Cerebellar cortex (tissue), 1 donor: Measurements from ENCODE around the gene C12orf57.
A peak's percentile ranks its signal among the peaks of the same experiment; 100 is the strongest.

Experiments used
- DNase-seq: peaks from one replicate; pipeline ENCODE4 v3.0.0-alpha.2; 2015; ENCODE audit warnings: low spot score

The C12orf57 gene

GRCh38 chr12:6917491-6918231, 26.2 kb upstream of the C12orf57 start:
- no peak for DNase-seq

GRCh38 chr12:6919588-6919987, 24.2 kb upstream of the C12orf57 start:
- no peak for DNase-seq

DNA sequence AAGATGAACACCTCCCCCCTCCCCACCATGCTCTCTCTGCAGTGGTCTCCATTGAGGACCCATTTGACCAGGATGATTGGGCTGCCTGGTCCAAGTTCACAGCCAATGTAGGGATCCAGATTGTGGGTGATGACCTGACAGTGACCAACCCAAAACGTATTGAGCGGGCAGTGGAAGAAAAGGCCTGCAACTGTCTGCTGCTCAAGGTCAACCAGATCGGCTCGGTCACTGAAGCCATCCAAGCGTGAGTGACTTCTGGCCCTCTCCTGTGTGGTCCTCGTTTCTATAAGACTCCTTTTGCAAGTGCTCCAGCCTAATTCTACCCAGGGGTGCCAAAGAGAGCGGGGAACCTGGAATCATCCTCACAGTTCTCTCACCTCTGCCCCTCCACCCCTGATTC, 22.3 kb upstream of the C12orf57 start:
- DNase-seq: no peak

GRCh38 chr12:6921996-6922946, 21.6 kb upstream of the C12orf57 start:
- no peak for DNase-seq

GRCh38 chr12:6923003-6923732, 20.7 kb upstream of the C12orf57 start:
- no peak for DNase-seq

GRCh38 chr12:6923851-6924250, 20.0 kb upstream of the C12orf57 start:
- DNase-seq: no peak

GRCh38 chr12:6925239-6925539, 18.6 kb upstream of the C12orf57 start:
- no peak for DNase-seq

- peak; percentile 95 for DNase-seq
Measured at GRCh38 chr12:6925540-6926279, 18.1 kb upstream of the C12orf57 start.

DNA sequence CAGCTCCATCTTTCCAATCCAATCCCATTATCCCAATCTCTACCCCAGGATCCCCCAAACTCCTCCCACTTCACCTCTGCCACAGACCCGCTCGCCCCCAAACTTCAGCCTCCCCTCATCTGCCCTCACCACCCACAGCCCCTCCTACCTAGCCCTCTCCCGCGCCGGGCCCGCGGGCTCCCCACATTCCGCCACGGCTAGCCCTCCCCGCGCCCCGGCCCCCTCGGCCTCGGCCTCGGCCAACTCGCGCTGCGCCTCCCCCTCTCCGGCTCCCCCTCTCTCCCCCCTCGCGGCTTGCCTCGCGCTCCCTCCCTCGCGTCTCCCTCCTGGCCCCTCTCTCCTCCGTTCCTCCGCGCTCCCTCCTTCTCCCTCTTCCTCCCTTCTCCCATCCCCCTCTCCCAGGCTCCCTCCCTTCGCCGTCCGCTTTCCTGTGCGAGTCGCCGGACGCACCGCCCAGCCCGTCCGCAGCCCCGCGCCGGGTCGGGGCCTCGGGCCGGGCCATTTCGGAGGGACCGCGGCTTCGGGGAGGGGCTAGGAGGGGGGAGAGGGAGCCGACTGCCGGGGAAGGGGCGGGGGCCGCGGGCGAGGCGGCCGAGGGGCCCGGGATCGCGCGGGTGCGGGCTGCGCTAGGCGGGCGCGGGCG, 16.3 kb upstream of the C12orf57 start, which contains the start of gene ATN1:
Gene ATN1, plus strand, starts transcription at position 581 of the 643 bp plus-strand sequence. CDS start 6,043 bp downstream, outside the sequence.
- DNase-seq: peak; percentile 81

GRCh38 chr12:6928022-6928702, 15.7 kb upstream of the C12orf57 start:
- no peak for DNase-seq

DNA sequence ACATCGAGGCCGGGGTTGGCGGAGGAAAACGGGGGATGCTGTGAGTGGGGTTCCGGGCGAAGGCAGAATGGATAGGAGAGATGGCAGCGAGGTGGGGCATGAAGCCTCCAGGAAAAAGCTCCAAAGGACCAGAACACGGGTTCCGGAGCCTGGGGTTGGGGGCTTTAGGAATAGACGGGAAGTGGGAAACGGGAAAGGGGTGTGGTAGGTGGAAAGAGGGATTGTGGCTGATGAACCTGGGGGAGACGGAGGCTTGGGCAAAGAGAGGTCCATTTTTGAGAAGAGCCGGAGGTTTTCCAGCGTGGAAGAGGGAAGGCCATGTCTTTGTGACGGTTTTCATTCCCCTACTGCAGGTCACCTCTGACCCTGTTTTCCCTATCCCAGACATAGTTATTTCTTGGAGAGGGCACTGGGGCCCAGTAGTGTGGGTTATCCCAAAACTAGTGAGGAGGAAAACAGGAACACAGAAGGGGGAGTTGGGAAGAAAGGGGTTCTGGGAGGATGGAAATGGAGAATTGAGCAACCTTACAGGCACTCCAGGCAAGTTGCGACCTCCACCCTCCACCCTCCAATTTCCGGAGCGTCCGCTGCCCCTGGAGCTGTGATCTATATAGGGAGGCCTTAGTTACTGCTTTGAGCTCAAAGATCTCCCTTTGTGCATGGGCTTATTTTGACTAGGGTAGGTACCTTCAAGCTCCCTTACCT, 15.0 kb upstream of the C12orf57 start:
- no peak for DNase-seq

DNA sequence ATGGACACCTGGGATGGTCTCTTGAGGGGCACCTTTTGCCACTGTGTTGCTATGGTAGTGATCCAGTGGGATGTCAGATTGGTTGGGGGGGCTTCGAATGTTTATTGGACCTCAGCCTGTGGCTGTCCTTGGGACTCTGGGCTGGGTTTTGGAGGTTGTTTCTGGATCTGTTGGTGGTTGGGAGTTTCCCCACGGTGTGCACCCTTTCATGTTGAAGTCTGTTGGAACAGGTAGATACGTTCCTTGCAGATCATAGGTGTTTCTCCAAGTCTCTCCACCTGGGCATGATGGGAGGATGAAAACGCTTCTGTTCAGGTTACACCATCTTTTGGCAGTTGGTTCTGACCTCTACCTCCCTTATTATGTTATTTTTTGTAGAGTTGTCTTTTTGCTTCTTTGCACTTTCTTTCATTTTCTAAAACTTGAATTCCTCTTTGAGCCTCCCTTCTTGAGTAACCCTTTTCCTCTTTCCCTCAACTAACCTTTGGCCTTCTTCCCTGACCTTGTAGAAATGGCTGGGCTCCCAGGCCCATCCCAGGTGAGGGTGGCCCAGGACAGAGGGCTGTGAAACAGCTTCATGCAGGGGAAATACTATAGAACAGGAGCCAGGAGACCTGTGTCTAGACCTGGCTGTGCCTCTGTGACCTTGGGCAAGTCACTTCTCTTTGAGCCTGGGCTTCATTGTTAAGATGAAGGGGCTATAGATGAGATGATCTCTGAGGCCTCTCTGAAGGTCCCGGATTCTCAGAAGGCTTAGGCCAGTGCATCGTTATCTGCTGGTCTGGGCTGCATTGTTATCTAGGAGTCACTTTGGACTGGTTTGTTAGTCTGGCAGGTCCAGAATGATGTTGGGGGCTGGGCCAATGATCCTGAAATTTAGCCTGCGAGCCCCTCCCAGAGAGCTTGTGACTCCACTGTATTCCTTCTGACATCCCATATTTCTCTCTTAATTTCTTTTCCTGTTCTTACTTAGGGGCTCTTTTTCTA, 14.1 kb upstream of the C12orf57 start:
- no peak for DNase-seq

GRCh38 chr12:6932766-6933165, 11.1 kb upstream of the C12orf57 start:
- no peak for DNase-seq

DNA sequence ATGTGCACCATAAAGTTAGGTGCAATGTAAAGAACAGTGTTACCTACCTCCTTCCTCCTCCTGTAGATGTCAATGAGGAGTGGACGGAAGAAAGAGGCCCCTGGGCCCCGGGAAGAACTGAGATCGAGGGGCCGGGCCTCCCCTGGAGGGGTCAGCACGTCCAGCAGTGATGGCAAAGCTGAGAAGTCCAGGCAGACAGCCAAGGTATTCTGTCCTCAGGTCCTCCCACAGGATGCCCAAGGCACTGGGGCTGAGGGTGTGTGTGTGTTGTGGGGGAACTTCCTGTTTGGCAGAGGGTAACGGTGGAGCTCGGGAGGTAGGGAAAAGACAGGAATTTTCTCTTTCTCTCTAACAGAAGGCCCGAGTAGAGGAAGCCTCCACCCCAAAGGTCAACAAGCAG, 9.7 kb upstream of the C12orf57 start:
- DNase-seq: no peak

DNA sequence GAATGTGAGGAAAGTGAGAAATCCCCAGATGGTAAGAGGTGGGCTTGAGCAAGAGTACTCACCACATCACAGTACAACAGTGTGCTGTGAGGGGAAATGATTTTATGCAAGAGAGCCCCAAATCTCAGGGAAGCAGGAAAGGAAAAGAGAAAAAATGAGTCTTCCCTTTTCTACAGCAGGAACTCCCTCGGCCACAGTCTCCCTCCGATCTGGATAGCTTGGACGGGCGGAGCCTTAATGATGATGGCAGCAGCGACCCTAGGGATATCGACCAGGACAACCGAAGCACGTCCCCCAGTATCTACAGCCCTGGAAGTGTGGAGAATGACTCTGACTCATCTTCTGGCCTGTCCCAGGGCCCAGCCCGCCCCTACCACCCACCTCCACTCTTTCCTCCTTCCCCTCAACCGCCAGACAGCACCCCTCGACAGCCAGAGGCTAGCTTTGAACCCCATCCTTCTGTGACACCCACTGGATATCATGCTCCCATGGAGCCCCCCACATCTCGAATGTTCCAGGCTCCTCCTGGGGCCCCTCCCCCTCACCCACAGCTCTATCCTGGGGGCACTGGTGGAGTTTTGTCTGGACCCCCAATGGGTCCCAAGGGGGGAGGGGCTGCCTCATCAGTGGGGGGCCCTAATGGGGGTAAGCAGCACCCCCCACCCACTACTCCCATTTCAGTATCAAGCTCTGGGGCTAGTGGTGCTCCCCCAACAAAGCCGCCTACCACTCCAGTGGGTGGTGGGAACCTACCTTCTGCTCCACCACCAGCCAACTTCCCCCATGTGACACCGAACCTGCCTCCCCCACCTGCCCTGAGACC, 8.2 kb upstream of the C12orf57 start:
- DNase-seq: no peak

DNA sequence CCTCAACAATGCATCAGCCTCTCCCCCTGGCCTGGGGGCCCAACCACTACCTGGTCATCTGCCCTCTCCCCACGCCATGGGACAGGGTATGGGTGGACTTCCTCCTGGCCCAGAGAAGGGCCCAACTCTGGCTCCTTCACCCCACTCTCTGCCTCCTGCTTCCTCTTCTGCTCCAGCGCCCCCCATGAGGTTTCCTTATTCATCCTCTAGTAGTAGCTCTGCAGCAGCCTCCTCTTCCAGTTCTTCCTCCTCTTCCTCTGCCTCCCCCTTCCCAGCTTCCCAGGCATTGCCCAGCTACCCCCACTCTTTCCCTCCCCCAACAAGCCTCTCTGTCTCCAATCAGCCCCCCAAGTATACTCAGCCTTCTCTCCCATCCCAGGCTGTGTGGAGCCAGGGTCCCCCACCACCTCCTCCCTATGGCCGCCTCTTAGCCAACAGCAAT, 7.6 kb upstream of the C12orf57 start:
- DNase-seq: no peak

DNA sequence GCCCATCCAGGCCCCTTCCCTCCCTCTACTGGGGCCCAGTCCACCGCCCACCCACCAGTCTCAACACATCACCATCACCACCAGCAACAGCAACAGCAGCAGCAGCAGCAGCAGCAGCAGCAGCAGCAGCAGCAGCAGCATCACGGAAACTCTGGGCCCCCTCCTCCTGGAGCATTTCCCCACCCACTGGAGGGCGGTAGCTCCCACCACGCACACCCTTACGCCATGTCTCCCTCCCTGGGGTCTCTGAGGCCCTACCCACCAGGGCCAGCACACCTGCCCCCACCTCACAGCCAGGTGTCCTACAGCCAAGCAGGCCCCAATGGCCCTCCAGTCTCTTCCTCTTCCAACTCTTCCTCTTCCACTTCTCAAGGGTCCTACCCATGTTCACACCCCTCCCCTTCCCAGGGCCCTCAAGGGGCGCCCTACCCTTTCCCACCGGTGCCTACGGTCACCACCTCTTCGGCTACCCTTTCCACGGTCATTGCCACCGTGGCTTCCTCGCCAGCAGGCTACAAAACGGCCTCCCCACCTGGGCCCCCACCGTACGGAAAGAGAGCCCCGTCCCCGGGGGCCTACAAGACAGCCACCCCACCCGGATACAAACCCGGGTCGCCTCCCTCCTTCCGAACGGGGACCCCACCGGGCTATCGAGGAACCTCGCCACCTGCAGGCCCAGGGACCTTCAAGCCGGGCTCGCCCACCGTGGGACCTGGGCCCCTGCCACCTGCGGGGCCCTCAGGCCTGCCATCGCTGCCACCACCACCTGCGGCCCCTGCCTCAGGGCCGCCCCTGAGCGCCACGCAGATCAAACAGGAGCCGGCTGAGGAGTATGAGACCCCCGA, 7.0 kb upstream of the C12orf57 start:
- DNase-seq: no peak
